Measurements from ENCODE around the gene SELL. TPM values are rescaled to one million over a fixed set of nuclear protein-coding genes. Genes with fewer than 3 reads are reported as not detected.
"Not testable (repeated sequence)": the region's sequence is repeated elsewhere in the genome, so short reads cannot be mapped to it uniquely, and the experiment has no call there.

The SELL gene
- polyA plus RNA-seq, 1 experiment = 0.05 TPM

DNA sequence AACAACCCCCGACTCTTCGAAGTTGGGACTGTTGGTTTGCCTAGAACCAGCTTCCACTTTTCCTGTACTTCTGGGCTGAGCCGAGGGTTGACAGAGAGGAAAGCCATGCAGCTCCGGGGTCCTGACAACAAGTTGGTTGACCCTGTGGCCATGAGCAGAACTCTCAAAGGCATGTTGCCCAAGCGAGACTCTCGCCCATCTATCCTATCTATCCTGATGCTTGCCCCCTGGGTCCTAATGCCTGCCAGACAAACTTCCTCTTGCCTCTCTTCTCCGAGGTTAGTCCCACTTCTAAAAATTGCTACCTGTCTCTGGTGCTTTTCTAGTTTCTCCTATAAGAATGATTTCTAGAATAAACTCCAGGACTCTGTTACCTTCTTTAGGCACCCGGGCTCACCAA lies 48.7 kb downstream of the SELL start:
- CTCF ChIA-PET; H3K27me3 ChIP-seq (ENCODE audit: control insufficient read depth, insufficient read depth, low read length); POLR2A ChIA-PET: not testable (repeated sequence)

GRCh38 chr1:169661066-169661465 lies 50.4 kb downstream of the SELL start:
- POLR2A ChIA-PET; CTCF ChIA-PET; H3K36me3 ChIP-seq (ENCODE audit: control insufficient read depth, insufficient read depth, low read length); H3K4me3 ChIP-seq (ENCODE audit: low read depth, low read length); DNase-seq (ENCODE audit: low read depth); H3K27me3 ChIP-seq (ENCODE audit: control insufficient read depth, insufficient read depth, low read length): not testable (repeated sequence)

More for the DNA sequence above, 48.7 kb downstream of the SELL start:
- H3K4me3 ChIP-seq (ENCODE audit: low read depth, low read length); DNase-seq (ENCODE audit: low read depth); H3K36me3 ChIP-seq (ENCODE audit: control insufficient read depth, insufficient read depth, low read length): not testable (repeated sequence)

DNA sequence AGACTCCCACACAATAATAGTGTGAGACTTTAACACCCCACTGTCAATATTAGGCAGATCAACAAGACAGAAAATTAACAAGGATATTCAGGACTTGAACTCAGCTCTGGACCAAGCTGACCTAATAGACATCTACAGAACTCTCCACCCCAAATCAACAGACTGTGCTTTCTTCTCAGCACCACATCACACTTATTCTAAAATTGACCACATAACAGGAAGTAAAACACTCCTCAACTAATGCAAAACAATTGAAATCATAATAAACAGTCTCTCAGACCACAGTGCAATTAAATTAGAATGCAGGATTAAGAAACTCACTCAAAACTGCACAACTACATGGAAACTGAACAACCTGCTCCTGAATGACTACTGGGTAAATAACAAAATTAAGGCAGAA lies 52.6 kb downstream of the SELL start:
- DNase-seq (ENCODE audit: low read depth); H3K36me3 ChIP-seq (ENCODE audit: control insufficient read depth, insufficient read depth, low read length); H3K4me3 ChIP-seq (ENCODE audit: low read depth, low read length); POLR2A ChIA-PET; CTCF ChIA-PET; H3K27me3 ChIP-seq (ENCODE audit: control insufficient read depth, insufficient read depth, low read length): not testable (repeated sequence)

- DNase-seq (ENCODE audit: low read depth) = no peak
- Histone ChIP-seq H3K27me3 (ENCODE audit: control insufficient read depth, insufficient read depth, low read length) (no peaks in the 10 kb centered on the region), H3K4me3 (ENCODE audit: low read depth, low read length) (no peak overlapping the region), H3K36me3 (ENCODE audit: control insufficient read depth, insufficient read depth, low read length) (no peaks in the 10 kb centered on the region)
- POLR2A ChIA-PET = no interaction called here
- CTCF ChIA-PET = no interaction called here
- TF ChIP-seq CTCF (IDR thresholded peaks at IDR 0.05; ENCODE audit: insufficient read depth, low read depth, low read length) = no peak
These were observed 57.5 kb downstream of the SELL start for GRCh38 chr1:169653873-169654272.

GRCh38 chr1:169651035-169651434 lies 60.4 kb downstream of the SELL start:
- CTCF ChIA-PET = no interaction called here
- H3K36me3 ChIP-seq (ENCODE audit: control insufficient read depth, insufficient read depth, low read length) = no peaks in the 10 kb centered on the region
- H3K4me3 ChIP-seq (ENCODE audit: low read depth, low read length) = no peak overlapping the region
- H3K27me3 ChIP-seq (ENCODE audit: control insufficient read depth, insufficient read depth, low read length) = no peaks in the 10 kb centered on the region
- DNase-seq (ENCODE audit: low read depth) = no peak
- no peak for TF ChIP-seq CTCF (IDR thresholded peaks at IDR 0.05; ENCODE audit: insufficient read depth, low read depth, low read length)
- POLR2A ChIA-PET = no interaction called here

GRCh38 chr1:169650551-169650950 lies 60.9 kb downstream of the SELL start:
- Histone ChIP-seq H3K36me3 (ENCODE audit: control insufficient read depth, insufficient read depth, low read length) (no peaks in the 10 kb centered on the region), H3K27me3 (ENCODE audit: control insufficient read depth, insufficient read depth, low read length) (no peaks in the 10 kb centered on the region), H3K4me3 (ENCODE audit: low read depth, low read length) (no peak overlapping the region)
- CTCF ChIA-PET = no interaction called here
- TF ChIP-seq CTCF (IDR thresholded peaks at IDR 0.05; ENCODE audit: insufficient read depth, low read depth, low read length) = no peak
- no peak for DNase-seq (ENCODE audit: low read depth)
- POLR2A ChIA-PET = no interaction called here

DNA sequence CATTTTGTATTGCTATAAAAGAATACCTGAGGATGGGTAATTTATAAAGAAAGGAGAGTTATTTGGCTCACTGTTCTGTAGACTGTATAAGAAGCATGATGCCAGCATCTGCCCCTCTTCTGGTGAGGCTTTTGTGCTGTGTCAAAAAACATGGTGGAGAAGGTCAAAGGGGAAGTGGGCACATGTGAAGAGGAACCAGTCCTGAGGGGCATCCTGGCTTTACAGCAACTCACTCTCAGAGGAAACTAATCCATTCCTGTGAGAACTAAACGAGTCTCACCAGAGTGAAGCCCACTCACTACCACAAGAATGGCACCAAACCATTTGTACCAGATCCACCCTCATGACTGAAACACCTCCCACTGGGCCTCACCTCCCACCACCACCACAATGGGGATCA lies 62.7 kb downstream of the SELL start:
- CTCF ChIA-PET = no interaction called here
- Histone ChIP-seq H3K36me3 (ENCODE audit: control insufficient read depth, insufficient read depth, low read length) (no peaks in the 10 kb centered on the region), H3K27me3 (ENCODE audit: control insufficient read depth, insufficient read depth, low read length) (no peaks in the 10 kb centered on the region), H3K4me3 (ENCODE audit: low read depth, low read length) (no peak overlapping the region)
- POLR2A ChIA-PET = no interaction called here
- DNase-seq (ENCODE audit: low read depth) = no peak
- no peak for TF ChIP-seq CTCF (IDR thresholded peaks at IDR 0.05; ENCODE audit: insufficient read depth, low read depth, low read length)

Measured in BJ (cell line).